Smooth muscle cell (in vitro differentiated cells): ENCODE measurements around the gene C1orf226. TPM values are rescaled to one million over a fixed set of nuclear protein-coding genes. Genes with fewer than 3 reads are reported as not detected.

ENCODE experiments used
- DNase-seq: peaks from one replicate; lab custom pipeline; 2025; ENCODE audit not compliant: unreplicated experiment; lab: John Stamatoyannopoulos, UW
- H2AFZ ChIP-seq: fragments of 200-600 bp; sonication (generic); 2 replicates; pipeline ENCODE4 v1.6.0; 2016; ENCODE audit warnings: antibody characterized with exemption, low read depth, mild to moderate bottlenecking
- H3F3A ChIP-seq: fragments of 200-600 bp; sonication (generic); 2 replicates; pipeline ENCODE4 v1.6.0; 2017; ENCODE audit warnings: antibody characterized with exemption, low read depth
- H3K27ac ChIP-seq: fragments of 200-600 bp; sonication (generic); 2 replicates; pipeline ENCODE4 v1.5.1; 2016; ENCODE audit warnings: low read depth, mild to moderate bottlenecking
- H3K27me3 ChIP-seq: fragments of 200-600 bp; sonication (generic); 2 replicates; pipeline ENCODE4 v1.6.1; 2016; ENCODE audit warnings: low read depth, mild to moderate bottlenecking
- H3K36me3 ChIP-seq: fragments of 200-600 bp; sonication (generic); 2 replicates; pipeline ENCODE4 v1.5.1; 2016; ENCODE audit warnings: low read depth
- H3K4me1 ChIP-seq: fragments of 200-600 bp; sonication (generic); 2 replicates; pipeline ENCODE4 v1.5.1; 2016; ENCODE audit warnings: low read depth
- H3K4me2 ChIP-seq: fragments of 200-600 bp; sonication (generic); 2 replicates; pipeline ENCODE4 v1.6.0; 2016; ENCODE audit warnings: mild to moderate bottlenecking
- H3K4me3 ChIP-seq: fragments of 200-600 bp; sonication (generic); 2 replicates; pipeline ENCODE4 v1.5.1; 2016; ENCODE audit warnings: mild to moderate bottlenecking
- H3K79me2 ChIP-seq: fragments of 200-600 bp; sonication (generic); 2 replicates; pipeline ENCODE4 v1.6.0; 2016; ENCODE audit warnings: low read depth, mild to moderate bottlenecking
- H3K9ac ChIP-seq: fragments of 200-600 bp; sonication (generic); 2 replicates; pipeline ENCODE4 v1.6.0; 2016; ENCODE audit warnings: low read depth
- H3K9me3 ChIP-seq: fragments of 200-600 bp; sonication (generic); replicated peaks from 2 replicates; pipeline ENCODE4 v1.5.1; 2016; ENCODE audit warnings: low read depth
- H4K20me1 ChIP-seq: fragments of 200-600 bp; sonication (generic); 2 replicates; pipeline ENCODE4 v1.6.0; 2016; ENCODE audit warnings: low read depth
- CTCF ChIP-seq: fragments of 200-600 bp; sonication (generic); IDR thresholded peaks from 2 replicates; pipeline ENCODE4 v1.5.1; 2017; ENCODE audit warnings: borderline replicate concordance, mild to moderate bottlenecking, antibody characterized with exemption; ENCODE audit not compliant: insufficient read depth, poor library complexity, severe bottlenecking
- WGBS: methylation state at CpG from one replicate; pipeline ENCODE4 v1.1.7; 2016; ENCODE audit warnings: low lambda C conversion rate; 5-methylcytosine and 5-hydroxymethylcytosine counted together
- polyA plus RNA-seq: library from polyadenylated mRNA; unstranded; fragments of >200 nt; fragmentation: Nextera tagmentation; extraction: Ambion mirVana; gene quantifications from 2 replicates; pipeline ENCODE4 v1.2.1, GENCODE V29; 2016
- total RNA-seq: library from RNA; depleted of rRNA; stranded (reverse); fragments of >200 nt; gene quantifications from 2 replicates; pipeline ENCODE4 v1.2.3, GENCODE V29; 2014

C1orf226 gene
- total and polyA plus RNA-seq, 2 experiments from 2014 or later = 0.39 to 1.2 TPM

- Histone ChIP-seq H4K20me1 (no peaks in the 10 kb centered on the region), H3K4me2 (no peak overlapping the region), H3K79me2 (no peaks in the 10 kb centered on the region), H3K9ac (no peak overlapping the region), H3K27me3 (no peaks in the 10 kb centered on the region), H3K4me1 (peaks cover 26% of the 10 kb centered on the region), H3K27ac (no peak overlapping the region), H3F3A (no peaks in the 10 kb centered on the region), H3K4me3 (no peak overlapping the region), H3K36me3 (no peaks in the 10 kb centered on the region), H3K9me3 (no peaks in the 10 kb centered on the region), H2AFZ (no peak overlapping the region)
- WGBS = 96% methylated on average over 3 of the region's 3 CpGs
- TF ChIP-seq CTCF = no peak
- no peak for DNase-seq
Measured at GRCh38 chr1:162385702-162386101, 4.2 kb downstream of the C1orf226 start.

- no peaks in the 10 kb centered on the region for H3F3A ChIP-seq
- H3K4me3 ChIP-seq = no peak overlapping the region
- H3K9me3 ChIP-seq = no peaks in the 10 kb centered on the region
- H3K9ac ChIP-seq = no peak overlapping the region
- no peaks in the 10 kb centered on the region for H3K79me2 ChIP-seq
- H2AFZ ChIP-seq = no peak overlapping the region
- no peak for DNase-seq
- H3K4me2 ChIP-seq = no peak overlapping the region
- H3K27ac ChIP-seq = no peak overlapping the region
- peaks cover 30% of the 10 kb centered on the region for H3K4me1 ChIP-seq
- TF ChIP-seq CTCF = no peak
- no peaks in the 10 kb centered on the region for H4K20me1 ChIP-seq
- no peaks in the 10 kb centered on the region for H3K36me3 ChIP-seq
- H3K27me3 ChIP-seq = no peaks in the 10 kb centered on the region
- 90% methylated on average over 8 of the region's 8 CpGs for WGBS
Measured at GRCh38 chr1:162386292-162387225, 5.0 kb downstream of the C1orf226 start.

GRCh38 chr1:162387226-162388082 is 5.9 kb downstream of the C1orf226 start:
- no peak overlapping the region for H3K27ac ChIP-seq
- H3K9ac ChIP-seq = no peak overlapping the region
- no peaks in the 10 kb centered on the region for H4K20me1 ChIP-seq
- H3K9me3 ChIP-seq = no peaks in the 10 kb centered on the region
- no peaks in the 10 kb centered on the region for H3K27me3 ChIP-seq
- H3K79me2 ChIP-seq = no peaks in the 10 kb centered on the region
- H3K4me3 ChIP-seq = no peak overlapping the region
- H3F3A ChIP-seq = no peaks in the 10 kb centered on the region
- no peak overlapping the region for H2AFZ ChIP-seq
- TF ChIP-seq CTCF = no peak
- peaks cover 38% of the 10 kb centered on the region for H3K4me1 ChIP-seq
- DNase-seq = no peak
- 78% methylated on average over 20 of the region's 20 CpGs for WGBS
- H3K4me2 ChIP-seq = no peak overlapping the region
- H3K36me3 ChIP-seq = no peaks in the 10 kb centered on the region
